ENCODE data around the gene GMDS.

Gene GMDS

GRCh38 chr6:1941534-1941933 lies 303.9 kb downstream of the GMDS start:
- no peak for DNase-seq (ENCODE audit: low read depth in 3 of 3)

GRCh38 chr6:1940381-1940780 lies 305.0 kb downstream of the GMDS start:
- no peak for DNase-seq (ENCODE audit: low read depth in 3 of 3)

GRCh38 chr6:1933292-1933691 lies 312.1 kb downstream of the GMDS start:
- no peak for DNase-seq (ENCODE audit: low read depth in 3 of 3)

GRCh38 chr6:1931817-1932216 lies 313.6 kb downstream of the GMDS start:
- no peak for DNase-seq (ENCODE audit: low read depth in 3 of 3)

- no peak for DNase-seq (ENCODE audit: low read depth in 3 of 3)
Observed at GRCh38 chr6:1930356-1930755, 315.0 kb downstream of the GMDS start.

GRCh38 chr6:1929931-1930330 lies 315.5 kb downstream of the GMDS start:
- no peak for DNase-seq (ENCODE audit: low read depth in 3 of 3)

GRCh38 chr6:1925743-1926430 lies 319.5 kb downstream of the GMDS start:
- no peak for DNase-seq (ENCODE audit: low read depth in 3 of 3)

- no peak for DNase-seq (ENCODE audit: low read depth in 3 of 3)
Observed at GRCh38 chr6:1923449-1923848, 322.0 kb downstream of the GMDS start.

- peak in 2 of 3 experiments; percentile 5 to 10 for DNase-seq (ENCODE audit: low read depth in 3 of 3)
Observed at GRCh38 chr6:1917626-1918371, 327.6 kb downstream of the GMDS start.

- no peak for DNase-seq (ENCODE audit: low read depth in 3 of 3)
Observed at GRCh38 chr6:1916334-1917070, 328.9 kb downstream of the GMDS start.

- no peak for DNase-seq (ENCODE audit: low read depth in 3 of 3)
Observed at GRCh38 chr6:1915226-1915625, 330.2 kb downstream of the GMDS start.

GRCh38 chr6:1913577-1913976 lies 331.8 kb downstream of the GMDS start:
- DNase-seq (ENCODE audit: low read depth in 3 of 3), result no peak

GRCh38 chr6:1912731-1913130 lies 332.7 kb downstream of the GMDS start:
- DNase-seq (ENCODE audit: low read depth in 3 of 3), result no peak

- DNase-seq (ENCODE audit: low read depth in 3 of 3), result no peak
Observed at GRCh38 chr6:1911474-1911873, 333.9 kb downstream of the GMDS start.

GRCh38 chr6:1910621-1911407 lies 334.6 kb downstream of the GMDS start:
- no peak for DNase-seq (ENCODE audit: low read depth in 3 of 3)

- no peak for DNase-seq (ENCODE audit: low read depth in 3 of 3)
Observed at GRCh38 chr6:1908784-1909183, 336.6 kb downstream of the GMDS start.

- no peak for DNase-seq (ENCODE audit: low read depth in 3 of 3)
Observed at GRCh38 chr6:1906609-1907008, 338.8 kb downstream of the GMDS start.

- DNase-seq (ENCODE audit: low read depth in 3 of 3), result no peak
Observed at GRCh38 chr6:1906014-1906413, 339.4 kb downstream of the GMDS start.

GRCh38 chr6:1904898-1905297 lies 340.5 kb downstream of the GMDS start:
- DNase-seq (ENCODE audit: low read depth in 3 of 3), result no peak

- no peak for DNase-seq (ENCODE audit: low read depth in 3 of 3)
Observed at GRCh38 chr6:1904466-1904799, 341.0 kb downstream of the GMDS start.

- DNase-seq (ENCODE audit: low read depth in 3 of 3), result no peak
Observed at GRCh38 chr6:1903780-1904465, 341.5 kb downstream of the GMDS start.
